Airway epithelial cell (primary cell): ENCODE results near the gene STX4. TPM values are rescaled to one million over a fixed set of nuclear protein-coding genes. Genes with fewer than 3 reads are reported as not detected.

ENCODE experiments used
- total RNA-seq: library from RNA; depleted of rRNA; stranded (reverse); fragments of >200 nt; gene quantifications from 2 replicates; pipeline ENCODE4 v1.2.3, GENCODE V29; 2015

STX4 gene, protein sequence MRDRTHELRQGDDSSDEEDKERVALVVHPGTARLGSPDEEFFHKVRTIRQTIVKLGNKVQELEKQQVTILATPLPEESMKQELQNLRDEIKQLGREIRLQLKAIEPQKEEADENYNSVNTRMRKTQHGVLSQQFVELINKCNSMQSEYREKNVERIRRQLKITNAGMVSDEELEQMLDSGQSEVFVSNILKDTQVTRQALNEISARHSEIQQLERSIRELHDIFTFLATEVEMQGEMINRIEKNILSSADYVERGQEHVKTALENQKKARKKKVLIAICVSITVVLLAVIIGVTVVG
- total RNA-seq: 19.9 and 21.9 TPM in 2 replicates

DNA sequence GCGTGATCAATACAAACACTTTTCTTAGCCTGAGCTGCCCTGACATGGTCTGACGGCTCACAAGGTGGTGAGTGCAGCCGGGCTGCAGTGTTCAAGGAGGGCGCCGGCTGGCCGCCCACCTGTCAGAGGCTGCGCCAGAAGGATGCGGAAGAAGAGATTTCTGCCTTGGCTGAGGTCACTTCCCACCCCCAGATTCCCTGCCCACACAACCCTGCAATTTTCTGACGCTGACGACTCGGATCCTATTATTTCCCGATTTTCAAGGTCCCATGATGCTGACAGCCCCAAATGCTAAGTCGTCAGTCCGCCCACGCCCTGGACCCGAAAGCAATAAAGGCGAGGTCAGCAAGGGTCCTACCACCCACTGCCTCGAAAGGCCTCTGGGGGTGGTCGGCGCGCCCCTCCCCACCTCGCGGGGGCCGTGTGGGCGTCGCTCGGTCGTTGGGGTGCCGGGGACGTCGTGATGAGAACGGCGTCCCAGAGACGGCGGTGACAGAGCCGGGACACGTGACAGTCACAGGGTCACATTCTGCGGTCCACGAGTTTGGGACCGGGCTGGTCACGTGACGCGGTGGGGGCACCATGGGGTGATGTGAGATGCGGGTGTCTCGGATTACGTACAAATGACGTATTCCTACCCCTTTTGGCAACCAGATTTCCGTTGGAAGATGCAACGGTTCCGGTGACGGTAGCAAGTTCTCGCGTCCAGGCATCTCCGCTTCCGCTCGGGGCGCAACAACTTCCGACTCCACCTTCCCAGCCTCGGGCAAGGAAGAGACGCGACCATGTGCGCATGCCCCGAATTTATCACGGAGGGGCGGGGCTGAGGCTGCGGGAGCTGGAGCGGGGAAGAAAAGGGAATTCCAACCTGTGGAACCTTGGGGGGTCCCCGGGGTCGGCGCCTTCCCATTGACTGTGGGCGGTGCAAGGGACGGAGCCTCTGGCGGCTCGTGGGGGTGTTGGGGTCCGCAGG, at the start of gene STX4:
TSS of gene STX4 (plus strand) at position 823 of the 973 bp plus-strand sequence. CDS start 248 bp downstream, outside the sequence.

DNA sequence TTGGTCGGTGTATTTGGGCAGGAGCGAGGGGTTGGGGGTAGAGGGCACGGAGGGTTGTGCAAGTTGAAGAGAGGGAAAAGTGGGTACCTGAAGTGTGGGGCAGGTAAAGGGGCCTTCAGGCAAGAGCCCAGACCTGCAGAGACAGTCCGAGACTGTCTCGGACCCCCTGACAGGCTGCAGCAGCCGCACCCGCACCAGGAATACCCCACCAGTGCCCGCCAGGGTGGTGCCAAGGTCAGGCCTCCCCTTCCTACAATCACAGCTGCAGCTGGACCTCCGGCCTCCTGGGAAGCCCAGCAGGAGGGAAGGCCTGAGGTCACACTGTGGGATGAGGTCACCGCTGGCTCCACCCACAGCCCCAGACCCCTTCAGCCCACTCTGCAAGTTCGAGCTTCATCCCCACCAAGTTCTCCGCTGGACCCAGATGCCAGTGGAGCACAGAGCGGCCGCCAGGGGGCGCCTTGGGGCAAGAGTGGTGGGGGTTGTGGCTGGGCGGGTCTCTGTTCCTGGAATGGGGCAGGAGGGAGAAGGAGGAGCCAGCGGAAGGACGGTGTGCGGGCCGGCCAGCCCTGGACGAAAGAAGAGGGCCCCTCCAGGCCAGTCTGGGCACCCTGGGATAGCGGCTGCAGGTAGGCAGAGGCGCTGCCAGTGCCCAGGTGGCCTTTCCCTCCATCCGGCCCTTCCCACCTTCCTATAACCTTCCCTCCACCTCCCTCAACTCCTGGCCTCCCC, 48.5 kb upstream of the STX4 start, which contains the start of gene HSD3B7:
TSS of gene HSD3B7 (plus strand) at position 539 of the 732 bp plus-strand sequence. CDS start 452 bp downstream, outside the sequence.

DNA sequence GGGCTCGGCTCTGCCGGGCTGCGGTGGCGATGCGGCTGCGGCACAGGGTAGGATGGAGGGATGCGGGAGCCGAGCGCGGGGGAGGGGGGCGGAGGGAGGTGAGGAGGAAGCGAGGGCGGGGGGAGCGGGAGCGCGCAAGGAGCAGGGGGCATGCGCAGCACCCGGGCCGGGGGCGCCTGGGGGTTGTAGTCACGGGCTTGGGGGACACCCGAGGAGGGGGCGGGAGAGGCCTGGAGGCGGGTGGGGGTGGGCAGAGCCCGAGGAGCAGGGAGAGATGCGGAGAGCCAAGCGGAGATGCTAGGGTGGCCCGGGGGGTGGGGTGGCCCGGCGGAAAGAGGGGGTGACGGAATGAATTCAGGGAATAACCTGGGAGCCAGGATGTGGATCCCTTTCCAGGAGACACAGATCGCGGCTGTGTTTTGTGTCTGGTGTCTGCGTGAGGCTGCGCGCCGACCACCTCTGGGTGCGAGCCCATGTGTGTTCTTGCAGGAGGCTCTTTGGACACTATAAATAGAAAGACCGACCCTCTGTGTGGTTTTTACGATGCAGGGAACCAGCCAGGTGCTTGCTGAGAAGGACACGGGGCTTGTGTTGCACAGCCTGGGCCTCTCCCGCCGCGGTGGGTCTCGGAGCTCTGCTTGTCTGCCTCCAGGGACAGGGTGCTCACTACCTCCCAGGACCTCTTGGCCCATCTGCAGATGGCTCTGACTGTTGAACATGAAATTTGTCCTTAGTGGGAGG, 22.6 kb upstream of the STX4 start, which contains the start of gene STX1B:
TSS of gene STX1B (minus strand) at position 54 of the 741 bp plus-strand sequence. CDS start 242 bp downstream, outside the sequence.

DNA sequence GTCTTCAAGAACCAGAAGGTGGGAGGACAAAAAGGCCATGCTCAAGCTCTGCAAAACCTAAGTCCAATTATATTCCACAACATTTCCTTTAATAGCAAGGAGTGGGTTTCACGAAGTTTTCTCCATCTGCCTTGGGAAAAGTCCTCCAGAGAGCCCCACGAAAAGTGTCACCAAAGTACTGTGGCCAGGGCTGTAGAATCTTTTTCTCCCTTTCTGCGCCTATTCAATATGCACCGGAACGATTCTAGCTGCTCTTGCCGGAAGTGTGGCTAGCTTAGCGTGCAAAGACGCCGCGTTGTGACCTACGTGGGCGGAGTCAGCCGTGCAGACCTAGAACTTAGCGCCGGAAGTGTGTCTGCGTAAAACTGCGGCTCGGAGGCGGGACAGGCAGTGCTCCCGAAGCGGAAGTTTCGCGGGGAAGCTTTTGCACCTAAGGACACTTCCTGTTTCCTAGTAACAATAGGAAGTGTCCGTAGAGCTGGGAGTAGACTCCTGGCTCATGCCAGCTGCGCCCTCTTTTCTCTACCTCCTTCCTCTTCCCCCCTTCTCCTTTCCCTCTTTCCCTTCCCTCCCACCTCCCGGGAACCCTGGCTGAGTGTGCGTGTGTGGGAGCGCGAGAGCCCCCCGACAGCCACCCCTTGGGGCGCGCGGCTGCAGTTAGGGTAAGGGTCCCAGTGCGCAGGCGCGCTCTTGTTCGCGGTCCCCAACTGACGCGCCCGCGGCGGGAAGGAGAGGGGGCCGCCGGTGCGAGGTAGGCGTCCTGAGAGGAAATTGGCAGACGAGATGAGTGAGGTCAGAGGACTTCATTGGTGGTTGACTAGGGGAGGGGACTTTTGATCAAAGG, 40.8 kb downstream of the STX4 start, which contains the start of the genes ZNF646 and ZNF668:
TSS of gene ZNF646 (plus strand) at position 453 of the 844 bp plus-strand sequence. CDS start 1,903 bp downstream, outside the sequence.
TSS of gene ZNF668 (minus strand) at position 271 of the 844 bp plus-strand sequence. CDS start 9,781 bp downstream, outside the sequence.

DNA sequence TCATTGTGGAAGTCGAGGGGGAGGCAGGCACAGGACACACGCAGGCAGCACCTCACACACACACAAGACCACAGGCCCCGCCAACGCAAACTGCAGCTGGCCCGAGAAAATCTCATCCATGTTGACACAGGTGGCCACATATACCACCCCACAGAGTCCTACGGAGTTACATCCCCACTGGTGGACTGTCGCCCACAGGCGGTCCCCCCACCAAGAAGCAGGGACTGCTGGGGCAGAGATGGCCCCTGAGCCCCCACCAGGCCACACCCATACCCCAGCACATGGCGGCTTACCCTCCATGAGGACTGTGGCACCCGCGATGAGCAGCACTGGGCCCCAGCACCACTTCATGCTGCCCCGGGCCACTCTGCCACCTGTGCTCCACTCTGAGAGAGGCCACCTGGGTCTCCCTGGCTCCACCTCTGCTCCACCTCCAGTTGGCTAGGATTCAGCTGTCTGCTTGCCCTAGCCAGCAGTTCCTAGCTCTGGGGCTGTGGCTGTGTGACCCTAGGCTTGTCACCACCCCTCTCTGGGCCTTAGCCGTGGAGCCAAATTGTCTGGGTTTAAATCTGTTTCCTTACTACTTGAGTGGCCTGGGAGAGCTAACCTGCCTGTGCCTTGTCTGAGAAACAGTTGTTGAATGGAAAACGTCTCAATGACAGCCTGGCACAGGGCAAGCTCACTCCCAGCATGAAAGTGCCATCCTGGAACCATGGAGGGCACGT, 55.3 kb downstream of the STX4 start, which contains the start of gene PRSS53:
TSS of gene PRSS53 (minus strand) at position 485 of the 725 bp plus-strand sequence. CDS start at position 351, 134 bp downstream.

Other genes starting within 250 kb of the STX4 start
- 9.9 and 14.6 TPM in 2 replicates for gene ZNF629, start 246.4 kb upstream of the STX4 start, total RNA-seq
- gene BCL7C, start 139.5 kb upstream of the STX4 start, total RNA-seq: 49.9 and 56.1 TPM in 2 replicates
- 1.6 and 2.5 TPM in 2 replicates for gene CTF1, start 136.9 kb upstream of the STX4 start, total RNA-seq
- gene FBXL19, start 110.0 kb upstream of the STX4 start, total RNA-seq: 38.2 and 39.7 TPM in 2 replicates
- gene ORAI3, start 84.5 kb upstream of the STX4 start, total RNA-seq: 22.2 and 30.5 TPM in 2 replicates
- gene SETD1A, start 75.8 kb upstream of the STX4 start, total RNA-seq: 3.4 and 4.6 TPM in 2 replicates
- 8.8 and 10.4 TPM in 2 replicates for gene HSD3B7, start 48.4 kb upstream of the STX4 start, total RNA-seq
- gene STX1B, start 22.9 kb upstream of the STX4 start, total RNA-seq: 0.05 and 1.1 TPM in 2 replicates
- 12.2 and 32.0 TPM in 2 replicates for gene ZNF668, start 40.7 kb downstream of the STX4 start, total RNA-seq
- gene ZNF646, start 40.9 kb downstream of the STX4 start, total RNA-seq: 11.4 and 13.9 TPM in 2 replicates
- gene PRSS53, start 55.4 kb downstream of the STX4 start, total RNA-seq: 0.65 and 0.78 TPM in 2 replicates
- gene VKORC1, start 61.2 kb downstream of the STX4 start, total RNA-seq: 86.5 and 89.8 TPM in 2 replicates
- 60.4 and 70.8 TPM in 2 replicates for gene BCKDK, start 74.8 kb downstream of the STX4 start, total RNA-seq
- gene KAT8, start 84.1 kb downstream of the STX4 start, total RNA-seq: 16.9 and 30.6 TPM in 2 replicates
- gene PRSS8, start 102.2 kb downstream of the STX4 start, total RNA-seq: 80.0 and 81.1 TPM in 2 replicates
- 0.07 TPM in 1 of 2 replicates, not detected in the other for gene PRSS36, start 116.5 kb downstream of the STX4 start, total RNA-seq
- gene FUS, start 146.6 kb downstream of the STX4 start, total RNA-seq: 46.6 and 58.3 TPM in 2 replicates
- 117 and 127 TPM in 2 replicates for gene PYCARD, start 169.2 kb downstream of the STX4 start, total RNA-seq
- 0.28 TPM in 1 of 2 replicates, not detected in the other for gene TRIM72, start 180.6 kb downstream of the STX4 start, total RNA-seq
- not detected in 2 replicates for gene PYDC1, start 183.6 kb downstream of the STX4 start, total RNA-seq
- 0.07 TPM in 1 of 2 replicates, not detected in the other for gene ITGAM, start 226.4 kb downstream of the STX4 start, total RNA-seq